ENCODE measurements around the gene APOE. TPM values are rescaled to one million over a fixed set of nuclear protein-coding genes. Genes with fewer than 3 reads are reported as not detected.
"Not testable (repeated sequence)": the region's sequence is repeated elsewhere in the genome, so short reads cannot be mapped to it uniquely, and the experiment has no call there.

The APOE gene
- total and polyA plus RNA-seq, 2 of the 8 experiments (the other 6 are each of a cell fraction or from before 2014, with no cell fraction given) = 629 to 1,258 TPM

DNA sequence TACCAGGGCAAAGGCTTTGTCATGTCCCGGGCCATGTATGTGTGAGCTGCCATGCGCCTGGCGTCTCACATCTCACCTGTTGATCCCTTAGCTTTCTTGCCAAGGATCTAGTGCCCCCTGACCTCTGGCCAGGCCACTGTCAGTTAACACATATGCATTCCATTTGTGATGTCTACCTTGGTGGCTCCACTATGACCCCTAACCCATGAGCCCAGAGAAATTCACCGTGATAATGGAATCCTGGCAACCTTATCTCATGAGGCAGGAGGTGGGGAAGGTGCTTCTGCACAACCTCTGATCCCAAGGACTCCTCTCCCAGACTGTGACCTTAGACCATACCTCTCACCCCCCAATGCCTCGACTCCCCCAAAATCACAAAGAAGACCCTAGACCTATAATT is 17.3 kb upstream of the APOE start:
- H4K8ac ChIP-seq (ENCODE audit: extremely low read depth, insufficient read depth, low read length); H3K23ac ChIP-seq (ENCODE audit: insufficient read length); H3K4me2 ChIP-seq (ENCODE audit: insufficient read depth in 1 of 2, low read depth in 2 of 2, low read length in 2 of 2); H2AK5ac ChIP-seq (ENCODE audit: low read depth, low read length); H2BK15ac ChIP-seq (ENCODE audit: low read length); H3K9ac ChIP-seq (replicated peaks in 1 of 4; ENCODE audit: extremely low read depth in 1 of 4, low read depth in 3 of 4, low read length in 3 of 4); FAIRE-seq; H3K4ac ChIP-seq (replicated peaks; ENCODE audit: insufficient read length, low read depth, low read length); H2AFZ ChIP-seq (ENCODE audit: low read length); H3K4me1 ChIP-seq (replicated peaks in 1 of 4; ENCODE audit: control insufficient read depth in 3 of 4, insufficient read depth in 4 of 4, low read length in 3 of 4); H3K9me3 ChIP-seq (ENCODE audit: insufficient read depth in 2 of 2, low read depth in 1 of 2, low read length in 1 of 2); H3K14ac ChIP-seq (ENCODE audit: insufficient read length); H2BK5ac ChIP-seq (ENCODE audit: low read depth, low read length); H4K5ac ChIP-seq (ENCODE audit: insufficient read length, low read depth, low read length); H2BK20ac ChIP-seq (ENCODE audit: low read length); H4K91ac ChIP-seq (replicated peaks; ENCODE audit: insufficient read length, low read length); H2BK12ac ChIP-seq (ENCODE audit: low read depth, low read length); H2BK120ac ChIP-seq (replicated peaks; ENCODE audit: low read depth, low read length); H3K27me3 ChIP-seq (replicated peaks in 1 of 4; ENCODE audit: control insufficient read depth in 3 of 4, extremely low read depth in 1 of 4, insufficient read depth in 3 of 4, low read length in 3 of 4); H3K18ac ChIP-seq (ENCODE audit: extremely low read depth, low read length); H3K27ac ChIP-seq (ENCODE audit: low read depth, low read length); H3K56ac ChIP-seq (replicated peaks; ENCODE audit: insufficient read length, low read depth, low read length); DNase-seq (ENCODE audit: low read depth in 1 of 2, low spot score in 2 of 2); H3K4me3 ChIP-seq (ENCODE audit: extremely low read depth in 1 of 4, insufficient read depth in 2 of 4, low read depth in 3 of 4, low read length in 4 of 4): not testable (repeated sequence)
- WGBS, 2 experiments (ENCODE audit: extremely low coverage in 1 of 2, insufficient coverage in 1 of 2, insufficient read length in 1 of 2, insufficient replicate concordance in 2 of 2, low coverage in 1 of 2, low lambda C conversion rate in 2 of 2, missing lambda C conversion rate in 1 of 2) = 87% methylated on average over 1 of the region's 5 CpGs; no CpG with 5 or more reads in 1 of the 2 experiments
- ChIA-PET CTCF (ENCODE audit: partially characterized antibody) (interaction anchor here (1.5 kb wide), 1 partner anchor 38 kb away, joined by 4 read pairs; no protein-coding TSS in a partner anchor), POLR2A (ENCODE audit: partially characterized antibody) (interaction anchor here (0.9 to 1.3 kb wide), 4 partner anchors 8 to 124 kb away, joined by 3 to 4 read pairs (median 4); no protein-coding TSS in a partner anchor)
- Histone ChIP-seq H3K79me2 (ENCODE audit: control insufficient read depth in 1 of 2, insufficient read depth in 2 of 2, low read length in 2 of 2) (peaks cover 7 to 19% of the 10 kb centered on the region in 2 experiments), H3K36me3 (ENCODE audit: control insufficient read depth in 2 of 4, insufficient read depth in 4 of 4, low read length in 3 of 4) (peaks cover 14 to 53% (median 20%) of the 10 kb centered on the region in 4 experiments), H4K20me1 (replicated peaks in 1 of 2; ENCODE audit: control insufficient read depth in 1 of 2, insufficient read depth in 2 of 2, low read length in 2 of 2) (peaks cover 12 to 13% of the 10 kb centered on the region in 2 experiments), H3K23me2 (ENCODE audit: low read depth, low read length) (peaks cover 17% of the 10 kb centered on the region), H3K79me1 (ENCODE audit: low read depth, low read length) (peaks cover 14% of the 10 kb centered on the region)

Measured in H1 (cell line).